Measurements from ENCODE around the gene GNAO1.

GNAO1 gene

GRCh38 chr16:56338566-56339318 is 147.5 kb downstream of the GNAO1 start:
- no peak for DNase-seq

DNA sequence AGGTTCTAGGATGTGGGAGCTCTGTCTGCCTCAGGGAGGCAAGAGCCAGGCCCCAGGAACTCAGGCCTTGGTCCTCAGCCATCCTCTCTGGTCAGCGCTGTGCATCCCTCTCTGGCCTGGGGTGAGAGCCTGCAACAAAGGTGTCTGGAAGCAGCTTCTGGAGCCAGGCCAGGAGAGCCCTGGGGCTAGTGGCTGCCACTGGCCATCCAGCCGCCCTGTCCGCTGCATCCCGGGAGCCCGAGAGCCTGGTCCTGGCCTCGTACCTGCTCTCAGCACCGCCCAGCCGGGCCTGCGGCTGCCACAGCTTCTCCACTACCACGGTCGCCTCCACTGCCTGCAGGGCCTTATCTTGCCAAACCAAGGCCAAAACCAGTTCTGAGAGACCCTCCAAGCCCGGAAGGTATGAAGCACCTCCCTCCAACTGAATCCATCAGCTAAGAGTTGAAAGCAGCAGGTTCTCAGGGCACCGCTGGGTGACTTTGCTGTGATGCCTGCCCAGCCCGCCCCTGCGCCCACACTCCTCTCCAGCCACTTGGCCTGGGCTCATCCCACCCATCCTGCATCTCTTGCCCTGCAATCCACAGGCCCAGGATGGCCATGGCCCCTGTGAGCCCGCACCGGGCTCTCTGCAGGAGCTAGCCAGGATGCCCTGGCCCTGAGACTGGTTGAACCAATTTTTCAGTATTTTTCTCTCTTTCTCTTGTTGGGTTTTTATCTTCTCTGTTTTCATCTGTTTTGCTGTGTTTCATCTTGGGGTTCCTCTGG is 148.3 kb downstream of the GNAO1 start:
- DNase-seq: no peak

DNA sequence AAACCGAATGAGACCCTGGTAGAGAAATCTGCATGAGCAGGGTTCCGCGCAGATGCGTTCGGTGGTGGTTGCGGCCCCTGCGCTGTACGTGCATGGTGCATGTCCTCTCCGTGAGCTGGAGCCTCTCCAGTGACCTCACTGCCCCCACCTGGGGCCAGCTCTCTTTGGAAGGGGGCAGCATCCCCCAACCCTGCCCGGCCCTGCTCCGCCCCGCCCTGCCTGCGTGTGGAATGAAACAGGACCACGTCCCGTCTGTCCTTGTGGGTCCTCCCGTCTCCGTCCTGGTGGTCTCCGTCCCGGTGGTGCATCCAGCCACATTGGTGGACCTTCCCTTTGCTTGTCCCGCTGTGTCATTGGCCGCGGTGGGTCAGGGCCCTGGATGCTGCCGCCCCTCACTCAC is 149.1 kb downstream of the GNAO1 start:
- DNase-seq: no peak

DNA sequence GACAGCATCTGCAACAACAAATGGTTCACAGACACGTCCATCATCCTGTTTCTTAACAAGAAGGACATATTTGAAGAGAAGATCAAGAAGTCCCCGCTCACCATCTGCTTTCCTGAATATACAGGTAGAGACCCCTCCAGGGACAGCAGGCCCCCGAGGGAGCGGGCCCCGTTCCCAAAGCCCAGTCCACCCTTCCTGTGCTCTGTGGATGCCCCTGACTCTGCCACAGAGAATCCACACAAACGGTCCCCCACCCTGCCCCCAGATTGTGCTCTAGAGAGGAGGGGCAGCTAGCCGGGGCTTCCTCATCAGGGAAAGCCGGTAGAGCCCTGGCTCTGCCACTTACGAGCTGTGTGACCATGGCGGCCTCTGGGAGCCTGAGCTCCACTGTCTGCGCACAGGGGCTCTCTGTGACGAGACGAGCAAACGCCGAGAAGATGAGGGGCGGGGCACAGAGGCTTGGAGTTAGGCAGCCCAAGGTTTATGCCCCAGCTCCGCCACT is 149.6 kb downstream of the GNAO1 start:
- DNase-seq: no peak

DNA sequence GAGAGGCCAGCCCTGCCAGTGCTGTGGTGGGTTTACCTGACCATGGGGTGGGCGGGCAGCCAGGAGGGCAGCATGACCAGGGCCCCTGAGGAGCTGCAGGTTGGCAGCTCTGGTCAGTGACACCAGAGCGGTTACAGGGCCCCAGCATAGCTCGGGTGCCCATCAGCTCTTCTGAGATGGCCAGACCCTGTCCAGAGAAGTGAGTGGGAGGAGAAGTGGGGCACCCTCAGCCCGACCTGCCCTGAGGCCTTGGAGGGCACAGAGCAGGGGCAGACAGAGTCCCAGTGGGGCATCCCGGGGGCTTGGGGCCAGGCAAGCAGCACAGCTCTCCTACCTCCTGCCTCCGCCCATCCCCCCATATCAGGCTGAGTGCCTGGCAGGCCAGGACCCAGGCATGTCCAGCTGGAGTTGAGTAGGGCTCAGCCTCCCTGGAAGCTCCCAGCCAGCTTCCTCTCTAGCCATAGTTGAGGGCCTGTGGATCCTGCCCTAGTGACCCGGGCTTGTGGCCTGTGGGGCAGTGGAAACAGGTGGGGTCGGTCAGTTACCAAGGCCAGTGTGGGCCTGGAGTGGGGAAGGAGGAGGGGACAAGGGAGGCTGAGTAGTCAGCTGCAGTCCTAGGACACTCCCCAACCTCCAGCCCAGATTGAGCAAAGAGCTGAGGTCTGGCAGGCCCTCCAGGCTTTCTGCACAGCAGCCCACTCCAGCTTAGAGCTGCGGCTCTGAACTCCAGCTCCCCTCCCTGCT is 150.5 kb downstream of the GNAO1 start:
- DNase-seq: no peak

GRCh38 chr16:56343661-56344517 is 152.6 kb downstream of the GNAO1 start:
- no peak for DNase-seq

DNA sequence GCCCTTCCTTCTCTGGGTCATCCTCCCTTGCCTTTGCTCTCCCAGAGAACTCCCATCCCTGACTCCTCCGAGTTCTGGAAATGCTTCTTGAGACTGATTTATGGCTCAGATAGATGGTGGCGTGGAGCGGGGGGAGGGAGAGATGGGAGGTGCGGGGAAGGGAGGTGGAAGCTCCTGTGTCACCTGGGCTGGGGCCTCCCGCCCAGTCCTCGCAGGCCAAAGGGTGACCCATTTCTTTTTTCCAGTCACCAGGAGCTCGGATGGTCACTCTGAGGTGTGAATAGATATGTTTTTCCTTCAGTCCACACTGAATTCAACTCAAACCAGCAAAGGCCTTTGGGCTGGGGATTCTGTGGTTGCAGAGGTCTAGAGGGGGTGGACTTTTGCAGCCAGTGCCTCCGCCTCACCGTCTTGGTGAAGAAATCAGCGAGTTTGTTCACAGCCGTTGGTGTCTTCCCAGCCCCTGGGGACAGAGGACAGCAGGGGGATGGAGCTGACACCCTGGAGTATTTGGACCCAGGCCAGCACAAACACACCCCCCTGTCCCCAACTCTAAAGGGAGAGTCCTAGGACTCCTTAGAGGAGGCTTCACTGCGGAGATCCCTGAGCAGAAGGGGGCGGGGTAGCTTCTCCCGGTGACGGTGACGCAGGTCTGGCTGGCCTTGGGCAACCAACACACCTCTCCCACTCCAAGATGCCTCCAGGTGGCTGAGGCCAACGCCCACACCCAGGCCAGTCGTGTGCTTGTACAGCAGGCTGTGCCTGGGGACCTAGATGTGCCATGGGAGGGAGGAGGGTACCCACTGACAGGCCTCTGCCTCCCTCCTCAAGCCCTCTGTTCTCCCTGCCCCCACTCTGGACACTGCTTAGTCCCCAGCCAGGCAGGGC is 153.5 kb downstream of the GNAO1 start:
- no peak for DNase-seq

DNA sequence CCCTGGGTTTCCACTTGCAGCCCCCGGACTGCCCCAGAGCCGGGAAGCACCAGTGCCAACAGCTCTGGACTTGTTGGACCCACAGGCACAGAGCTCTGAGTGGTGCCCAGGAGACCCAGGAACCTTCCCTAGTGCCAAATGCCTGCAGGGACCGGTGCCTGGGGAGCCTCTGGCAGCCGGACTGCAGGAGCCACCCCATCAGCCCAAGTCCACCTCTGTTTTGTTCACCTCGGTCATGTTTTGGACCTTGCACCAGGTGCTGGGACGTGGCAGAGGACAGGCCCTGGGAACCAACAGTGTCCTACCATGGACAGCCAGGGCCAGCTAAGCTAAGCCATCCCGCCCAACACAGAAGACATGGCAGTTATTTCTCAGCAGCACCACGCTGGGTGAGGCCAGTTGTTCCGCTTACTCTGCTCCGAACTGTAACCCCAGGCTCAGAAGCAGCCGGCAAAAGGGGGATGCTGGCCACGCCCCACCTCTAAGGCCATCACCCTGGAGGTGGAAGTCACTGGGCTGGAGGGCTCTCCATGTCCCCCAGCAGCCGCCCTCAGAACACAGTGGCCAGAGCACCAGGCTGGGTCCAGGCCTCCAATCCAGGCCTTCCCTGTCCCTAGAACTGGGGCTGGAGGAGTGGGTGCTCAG is 154.2 kb downstream of the GNAO1 start:
- no peak for DNase-seq

GRCh38 chr16:56346131-56346890 is 155.0 kb downstream of the GNAO1 start:
- DNase-seq: no peak

GRCh38 chr16:56347166-56347565 is 155.9 kb downstream of the GNAO1 start:
- no peak for DNase-seq

DNA sequence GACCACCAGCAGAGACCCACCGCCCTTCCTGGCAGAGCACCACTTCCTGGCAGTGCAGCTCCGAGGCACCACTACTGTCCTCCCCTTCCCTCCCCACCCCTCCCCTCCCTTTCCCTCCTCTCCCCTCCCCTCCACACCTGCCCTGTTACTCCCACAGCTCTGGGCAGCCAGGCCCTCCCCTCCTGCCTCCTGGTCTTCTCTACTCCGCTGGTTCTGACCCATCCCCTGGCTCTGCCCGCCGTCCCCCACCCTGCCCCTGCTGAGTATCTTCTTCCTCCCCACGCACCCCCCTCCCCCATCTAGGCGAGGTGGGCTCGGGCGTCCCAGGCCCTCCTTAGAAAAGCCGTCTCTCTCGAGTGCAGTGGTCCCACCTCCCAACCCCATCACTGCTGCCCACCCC is 156.4 kb downstream of the GNAO1 start:
- DNase-seq: no peak

- no peak for DNase-seq
These were observed 157.1 kb downstream of the GNAO1 start for GRCh38 chr16:56348168-56349085.

DNA sequence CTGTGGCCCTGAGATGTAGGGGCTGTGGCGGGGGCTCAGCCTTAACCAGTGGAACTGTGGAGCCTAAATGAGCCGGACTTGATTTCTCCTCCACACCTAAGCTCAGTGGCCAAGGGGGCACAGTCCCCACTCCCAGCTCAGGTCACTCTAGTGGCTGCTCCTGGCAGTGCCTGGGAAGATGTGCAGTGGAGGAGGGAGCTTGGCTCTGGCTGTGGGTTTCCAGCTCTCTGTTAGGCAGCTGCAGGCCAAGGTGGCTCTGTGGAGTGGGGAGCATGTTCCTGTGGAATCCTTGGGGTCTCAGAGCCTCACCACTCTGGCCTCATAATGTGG is 157.8 kb downstream of the GNAO1 start:
- no peak for DNase-seq

GRCh38 chr16:56349711-56350161 is 158.4 kb downstream of the GNAO1 start:
- no peak for DNase-seq

GRCh38 chr16:56350491-56351405 is 159.5 kb downstream of the GNAO1 start:
- DNase-seq: no peak

GRCh38 chr16:56351481-56351880 is 160.2 kb downstream of the GNAO1 start:
- DNase-seq: no peak

- DNase-seq: no peak
These were observed 161.2 kb downstream of the GNAO1 start for GRCh38 chr16:56352351-56353053.
